EH (cell line): ENCODE data around the gene ART1.
"Not testable (repeated sequence)": the region's sequence is repeated elsewhere in the genome, so short reads cannot be mapped to it uniquely, and the experiment has no call there.

Source experiments
- DNase-seq: peaks from one replicate; pipeline ENCODE4 v3.0.0-alpha.2; 2015; ENCODE audit warnings: low read depth

The ART1 gene

DNA sequence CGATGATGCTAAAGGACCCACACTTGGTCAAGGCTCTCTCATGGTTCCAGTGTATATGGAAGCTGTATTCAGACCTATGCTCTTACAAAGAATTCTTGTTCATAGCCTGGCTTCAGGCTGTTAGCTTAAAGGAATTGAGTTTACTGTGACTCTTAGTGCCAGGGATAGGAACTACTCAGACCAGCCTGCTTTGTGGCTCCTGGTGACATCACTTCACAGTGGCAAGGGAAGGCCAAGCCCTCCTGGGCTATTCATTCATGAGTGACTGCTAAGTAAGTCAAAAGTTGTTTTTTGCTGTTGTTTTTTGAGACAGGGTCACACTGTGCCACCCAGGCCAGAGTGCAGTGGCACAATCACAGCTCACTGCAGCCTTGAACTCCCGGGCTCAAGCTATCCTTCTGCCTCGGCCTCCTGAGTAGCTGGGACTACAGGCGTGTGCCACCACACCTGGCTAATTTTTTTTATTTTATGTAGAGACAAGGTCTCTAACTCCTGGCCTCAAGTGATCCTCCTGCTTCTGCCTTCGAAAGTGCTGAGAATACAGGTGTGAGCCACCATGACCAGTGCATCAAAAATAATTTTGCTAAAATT, 12.8 kb upstream of the ART1 start:
- no peak for DNase-seq

DNA sequence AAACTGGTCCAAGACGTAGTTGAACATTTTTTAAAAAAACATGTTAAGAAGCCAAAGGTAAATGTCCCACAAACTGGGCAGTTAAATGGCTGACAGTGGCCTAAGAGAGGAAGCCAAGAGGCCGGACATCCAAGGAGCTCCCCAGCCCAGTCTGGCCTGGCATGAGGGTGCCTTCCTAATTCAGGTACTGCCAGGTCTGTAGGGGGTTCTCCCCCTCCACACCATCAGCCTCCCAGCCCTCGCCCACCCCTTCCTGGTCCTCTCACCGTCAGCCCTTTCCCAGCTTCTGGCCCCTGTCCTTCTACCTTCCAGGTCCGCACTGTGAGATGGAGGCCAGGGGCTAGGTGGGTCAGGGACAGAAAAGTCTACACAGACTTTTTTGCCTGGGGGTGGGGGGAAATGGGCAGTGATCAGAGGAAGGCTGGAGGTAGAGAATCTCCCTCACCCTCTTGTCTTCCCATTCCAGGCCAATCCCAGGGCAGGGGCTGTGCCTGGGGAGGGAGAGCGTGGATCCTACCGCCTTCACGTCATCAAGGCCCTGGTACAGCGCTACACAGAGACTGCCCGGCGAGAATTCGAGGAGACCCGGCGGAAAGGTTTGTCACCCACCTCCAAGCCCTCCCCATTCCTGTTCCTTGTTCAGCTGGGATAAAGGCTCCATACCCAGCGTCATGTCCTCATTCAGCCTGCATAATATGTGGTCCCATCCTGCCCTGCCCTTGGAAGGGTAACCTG, 9.1 kb upstream of the ART1 start:
- no peak for DNase-seq

DNA sequence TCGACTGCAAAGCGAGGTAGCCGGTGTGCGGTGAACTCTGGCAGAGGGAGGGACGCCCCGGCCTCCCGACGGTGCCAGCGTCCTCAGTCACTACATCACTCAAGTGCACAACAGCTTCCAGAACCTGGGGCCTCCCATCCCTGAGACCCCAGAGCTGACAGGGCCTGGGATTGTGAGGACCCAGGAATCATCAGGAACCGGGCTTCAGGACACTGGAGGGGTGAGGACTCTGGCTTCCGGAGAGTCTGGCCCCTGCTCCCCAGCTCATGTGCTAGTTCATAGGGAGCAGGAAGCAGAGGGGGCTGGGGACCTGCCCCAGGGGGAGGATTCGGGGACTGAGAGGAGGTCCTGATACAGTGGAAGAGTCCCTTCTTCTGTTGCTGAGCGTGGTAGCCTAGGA, 7.7 kb upstream of the ART1 start:
- no peak for DNase-seq

DNA sequence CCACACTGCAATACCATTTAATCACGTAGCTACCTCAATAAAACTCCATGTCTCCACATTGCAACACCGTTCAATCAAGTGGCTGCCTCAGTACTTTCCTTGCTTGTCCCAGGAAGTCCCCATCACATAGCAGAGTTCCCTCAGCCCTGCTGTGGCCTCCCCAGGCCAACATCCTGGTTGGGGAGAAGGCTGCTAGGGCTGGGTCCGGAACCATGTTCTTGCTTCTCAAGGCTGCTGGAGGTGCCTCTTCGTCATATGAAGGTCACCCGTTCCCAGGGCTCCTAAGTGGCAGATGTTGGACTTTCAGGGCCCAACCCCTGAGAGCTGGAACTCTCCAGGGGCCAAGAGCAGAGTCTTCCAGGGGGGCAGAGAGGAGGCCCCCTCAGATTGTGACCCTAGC, 6.4 kb upstream of the ART1 start:
- no peak for DNase-seq

DNA sequence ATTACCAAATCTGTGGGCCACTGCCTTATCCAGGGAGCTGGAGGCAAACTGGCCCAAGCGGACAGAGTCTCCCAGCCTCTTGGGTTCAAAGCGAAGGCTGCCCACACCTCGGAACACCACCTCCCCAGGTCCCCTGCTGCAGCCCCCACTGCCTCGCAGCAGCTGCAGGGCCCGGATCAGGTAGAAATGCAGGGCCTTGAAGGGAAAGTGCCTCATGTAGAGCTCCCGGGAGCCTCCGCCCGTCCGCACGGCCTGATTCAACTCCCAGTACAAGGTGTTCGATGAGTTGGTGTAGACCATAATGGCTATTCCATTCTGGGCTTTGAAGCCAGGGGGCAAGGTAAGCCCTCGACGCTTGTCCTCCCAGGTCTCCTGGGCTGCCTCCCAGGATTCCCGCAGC, 5.1 kb upstream of the ART1 start:
- DNase-seq = no peak

DNA sequence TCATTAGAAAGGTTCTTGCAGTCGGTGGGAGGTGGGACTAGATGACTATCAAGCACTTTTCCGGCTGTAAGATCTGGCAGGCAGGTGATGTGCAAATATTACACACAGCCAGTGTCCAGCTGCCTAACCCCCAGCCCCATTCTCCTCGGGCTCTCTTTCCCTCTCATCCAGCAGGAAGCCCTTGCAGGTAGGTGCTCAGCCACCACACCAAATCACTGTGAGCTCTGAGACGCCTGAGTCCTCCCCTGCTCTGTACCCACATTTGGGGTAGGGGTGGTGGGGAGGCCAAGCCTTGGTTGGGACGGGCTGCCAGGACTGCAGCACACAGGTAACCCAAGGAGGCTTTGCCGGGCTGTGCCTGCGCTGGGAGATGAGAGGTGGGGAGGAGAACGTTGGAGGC, 3.7 kb upstream of the ART1 start:
- DNase-seq = no peak

DNA sequence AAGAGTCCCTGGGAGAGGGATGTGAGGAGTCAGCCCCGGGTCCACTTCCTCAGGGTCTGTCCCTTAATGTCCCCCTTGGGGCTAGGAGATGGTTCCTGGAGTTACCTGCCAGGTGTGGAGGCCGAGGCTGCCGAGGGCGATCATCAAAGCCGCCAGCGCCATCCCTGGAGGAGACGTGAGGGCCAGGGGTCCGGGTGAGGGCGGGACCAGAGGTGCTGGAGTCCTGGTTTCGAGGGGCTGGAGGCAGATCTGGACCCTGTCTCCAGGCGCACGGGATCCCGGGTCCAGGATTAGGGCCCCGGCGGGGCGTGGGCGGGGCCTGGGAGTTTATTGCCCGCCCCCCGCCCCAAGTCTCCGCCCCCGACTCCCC, 3.2 kb upstream of the ART1 start, which contains the start of gene ART5:
TSS of gene ART5 (minus strand) at position 292 of the 370 bp plus-strand sequence. CDS start at position 162, 130 bp downstream.
- no peak for DNase-seq

DNA sequence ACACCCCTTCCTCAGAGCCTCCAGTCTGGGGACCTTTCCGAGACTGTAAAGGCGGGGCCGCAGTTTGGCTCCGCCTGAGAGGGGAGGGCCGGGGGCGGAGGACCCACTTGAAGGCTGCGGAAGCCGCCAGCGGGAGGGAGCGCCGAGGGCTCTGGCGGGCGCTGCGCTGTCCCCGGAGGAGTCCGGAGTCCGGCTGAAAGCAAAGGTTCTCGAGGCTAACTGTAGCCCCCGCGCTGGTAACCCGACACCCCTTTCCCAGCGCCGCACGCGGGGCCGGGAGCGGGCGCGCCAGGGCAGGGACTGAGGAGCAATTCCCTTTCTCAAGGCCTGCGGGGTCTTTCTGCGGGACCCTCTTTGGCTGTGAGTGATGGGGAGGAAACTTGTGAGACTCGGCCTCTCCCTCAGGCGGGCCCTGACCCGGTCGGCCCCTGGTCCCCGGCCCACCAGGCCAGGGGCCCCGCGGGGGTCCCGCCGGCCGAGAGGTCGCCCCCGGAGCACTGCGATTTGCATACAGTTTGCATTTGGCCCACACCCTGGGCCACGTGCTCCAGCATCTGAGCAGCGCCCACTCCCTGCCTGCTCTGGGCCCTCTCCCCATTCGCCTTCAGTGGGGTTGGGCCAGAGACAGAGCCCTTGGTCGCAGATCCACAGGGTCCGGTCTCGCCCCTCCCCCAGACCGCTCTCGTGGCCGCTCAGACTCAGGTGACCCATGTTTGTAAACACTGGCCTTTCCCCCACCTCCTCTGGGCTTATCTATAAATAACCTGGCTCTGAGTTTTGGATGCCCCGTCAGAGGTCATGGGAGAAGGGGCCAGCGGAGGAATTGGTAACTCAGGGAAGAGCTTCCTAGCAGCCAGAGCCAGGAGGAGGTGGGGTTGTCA, 2.6 kb upstream of the ART1 start:
- DNase-seq = peak; percentile 87

DNA sequence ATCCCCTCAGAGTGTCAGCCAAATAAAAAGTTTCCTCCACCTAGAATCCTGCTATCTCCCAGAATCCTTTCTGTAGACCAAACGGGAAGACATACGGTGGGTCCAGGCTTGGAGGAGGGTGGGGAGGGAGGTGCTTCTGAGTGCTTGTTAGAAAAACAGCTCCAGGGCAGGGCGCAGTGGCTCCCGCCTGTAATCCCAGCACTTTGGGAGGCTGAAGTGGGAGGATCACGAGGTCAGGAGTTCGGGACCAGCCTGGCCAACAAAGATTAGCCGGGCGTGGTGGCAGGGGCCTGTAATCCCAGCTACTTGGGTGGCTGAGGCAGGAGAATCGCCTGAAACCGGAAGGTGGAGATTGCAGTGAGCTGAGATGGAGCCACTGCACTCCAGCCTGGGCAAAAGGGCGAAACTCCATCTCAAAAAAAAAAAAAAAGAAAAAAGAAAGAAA, 1.8 kb upstream of the ART1 start:
- DNase-seq = peak; percentile 10

DNA sequence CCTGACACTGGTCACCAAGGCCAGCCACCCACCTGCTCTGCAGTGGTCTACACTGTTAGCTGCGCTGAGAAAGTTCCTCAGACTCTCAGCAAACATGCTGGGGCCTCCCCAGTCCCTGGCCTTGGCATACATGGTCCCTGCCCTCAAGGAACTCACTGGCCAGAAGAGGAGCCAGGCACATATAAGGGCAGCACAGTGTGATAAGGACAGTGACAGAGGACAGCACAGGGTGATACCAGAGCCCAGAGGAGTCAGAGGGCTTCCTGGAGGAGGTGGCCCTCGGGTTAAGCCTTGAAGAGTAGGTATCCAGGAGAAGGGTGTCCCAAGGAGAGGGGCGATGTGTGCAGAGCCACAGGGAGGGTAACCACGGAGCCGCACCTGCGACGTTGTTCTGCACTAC, 624 bp downstream of the ART1 start:
- DNase-seq = no peak

DNA sequence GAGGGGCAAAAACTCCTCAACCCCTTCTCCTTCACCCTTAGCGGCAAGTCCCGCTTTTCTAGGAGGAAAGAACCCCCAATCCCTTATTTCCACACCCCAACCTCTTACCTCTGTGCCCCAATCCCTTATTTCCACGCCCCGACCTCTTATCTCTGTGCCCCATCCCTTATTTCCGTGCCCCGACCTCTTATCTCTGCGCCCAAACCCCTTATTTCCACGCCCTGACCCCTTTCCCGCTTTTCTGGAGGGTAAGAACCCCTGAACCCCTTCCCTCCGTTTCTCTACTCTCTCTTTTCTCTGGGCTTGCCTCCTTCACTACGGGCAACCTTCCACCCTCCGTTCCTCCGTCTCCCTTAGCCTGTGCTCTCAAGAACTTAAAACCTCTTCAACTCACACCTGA, 3.9 kb downstream of the ART1 start:
- not testable (repeated sequence) for DNase-seq

DNA sequence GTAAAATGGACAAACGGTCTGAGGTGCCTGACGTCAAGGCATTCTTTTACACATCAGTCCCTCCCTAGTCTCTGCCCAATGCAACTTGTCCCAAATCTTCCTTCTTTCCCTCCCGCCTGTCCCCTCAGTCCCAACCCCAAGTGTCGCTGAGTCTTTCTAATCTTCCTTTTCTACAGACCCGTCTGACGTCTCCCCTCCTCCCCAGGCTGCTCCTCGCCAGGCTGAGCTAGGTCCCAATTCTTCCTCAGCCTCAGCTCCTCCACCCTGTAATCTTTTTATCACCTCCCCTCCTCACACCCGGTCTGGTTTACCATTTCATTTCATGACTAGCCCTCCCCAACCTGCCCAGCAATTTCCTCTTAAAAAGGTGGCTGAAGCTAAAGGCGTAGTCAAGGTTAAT, 4.4 kb downstream of the ART1 start:
- DNase-seq = not testable (repeated sequence)

DNA sequence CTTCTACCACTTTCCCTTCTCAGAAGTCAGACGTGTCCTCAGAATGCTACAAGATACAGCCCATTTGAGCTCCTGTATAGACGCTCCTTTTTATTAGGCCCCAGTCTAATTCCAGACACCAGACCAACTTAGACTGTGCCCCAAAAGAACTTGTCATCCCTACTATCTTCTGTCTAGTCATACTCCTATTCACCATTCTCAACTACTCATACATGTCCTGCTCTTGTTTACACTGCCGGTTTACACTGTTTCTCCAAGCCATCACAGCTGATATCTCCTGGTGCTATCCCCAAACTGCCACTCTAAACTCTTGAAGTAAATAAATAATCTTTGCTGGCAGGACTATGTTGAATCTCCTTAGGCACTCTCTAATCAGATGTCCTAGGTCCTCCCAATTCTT, 7.6 kb downstream of the ART1 start:
- DNase-seq = not testable (repeated sequence)

DNA sequence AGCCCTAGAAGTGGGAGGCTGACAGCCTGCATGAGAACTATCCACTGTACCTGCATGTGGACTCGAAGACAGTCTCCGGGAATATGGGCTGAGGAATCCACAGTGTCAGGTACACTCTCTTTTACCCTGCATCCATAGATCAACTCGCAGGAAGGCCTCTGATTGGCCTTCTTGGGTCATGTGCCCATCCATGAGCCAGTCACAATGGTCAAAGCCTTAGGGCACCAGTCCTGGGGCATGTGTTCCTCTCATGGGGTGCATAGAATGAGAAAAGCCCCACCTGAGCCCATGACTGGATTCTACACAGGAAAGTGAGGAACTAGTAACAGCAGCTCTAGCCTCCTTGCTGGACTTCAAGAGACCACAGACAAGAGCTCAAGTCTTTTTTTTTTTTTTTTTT, 10.6 kb downstream of the ART1 start:
- DNase-seq = no peak

DNA sequence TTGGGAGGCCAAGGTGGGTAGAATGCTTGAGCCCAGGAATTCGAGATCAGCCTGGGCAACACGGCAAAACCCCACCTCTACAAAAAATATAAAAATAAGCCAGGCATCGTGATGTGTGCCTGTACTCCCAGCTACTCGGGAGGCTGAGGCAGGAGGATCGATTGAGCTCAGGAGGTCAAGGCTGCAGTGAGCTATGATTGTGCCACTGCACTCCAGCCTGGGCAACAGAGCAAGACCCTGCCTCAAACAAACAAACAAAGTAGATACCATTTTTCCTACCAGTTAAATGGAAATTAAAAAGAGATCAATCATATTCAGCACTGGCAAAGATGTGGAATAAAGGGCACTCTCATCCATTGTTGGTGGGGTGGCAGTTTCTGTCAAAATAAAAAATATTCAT, 12.4 kb downstream of the ART1 start:
- not testable (repeated sequence) for DNase-seq

DNA sequence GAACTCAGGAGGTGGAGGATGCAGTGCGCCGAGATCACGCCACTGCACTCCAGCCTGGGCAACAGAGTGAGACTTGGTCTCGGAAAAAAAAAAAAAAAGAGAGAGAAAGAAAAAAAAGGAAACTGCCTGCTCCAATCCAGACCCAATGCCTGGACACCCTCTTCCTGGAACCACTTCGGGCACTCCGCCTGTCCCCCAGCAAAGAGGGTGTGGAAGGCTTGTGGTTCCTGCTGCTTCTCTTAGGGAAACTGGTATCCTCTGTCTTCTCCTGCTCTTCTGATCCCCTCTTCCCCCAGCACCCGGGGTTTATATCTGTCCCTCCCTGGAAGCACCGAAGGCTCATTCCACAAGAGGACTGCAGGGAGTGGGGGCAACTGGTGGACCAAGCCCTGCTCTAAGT, 13.3 kb downstream of the ART1 start:
- DNase-seq = no peak

DNA sequence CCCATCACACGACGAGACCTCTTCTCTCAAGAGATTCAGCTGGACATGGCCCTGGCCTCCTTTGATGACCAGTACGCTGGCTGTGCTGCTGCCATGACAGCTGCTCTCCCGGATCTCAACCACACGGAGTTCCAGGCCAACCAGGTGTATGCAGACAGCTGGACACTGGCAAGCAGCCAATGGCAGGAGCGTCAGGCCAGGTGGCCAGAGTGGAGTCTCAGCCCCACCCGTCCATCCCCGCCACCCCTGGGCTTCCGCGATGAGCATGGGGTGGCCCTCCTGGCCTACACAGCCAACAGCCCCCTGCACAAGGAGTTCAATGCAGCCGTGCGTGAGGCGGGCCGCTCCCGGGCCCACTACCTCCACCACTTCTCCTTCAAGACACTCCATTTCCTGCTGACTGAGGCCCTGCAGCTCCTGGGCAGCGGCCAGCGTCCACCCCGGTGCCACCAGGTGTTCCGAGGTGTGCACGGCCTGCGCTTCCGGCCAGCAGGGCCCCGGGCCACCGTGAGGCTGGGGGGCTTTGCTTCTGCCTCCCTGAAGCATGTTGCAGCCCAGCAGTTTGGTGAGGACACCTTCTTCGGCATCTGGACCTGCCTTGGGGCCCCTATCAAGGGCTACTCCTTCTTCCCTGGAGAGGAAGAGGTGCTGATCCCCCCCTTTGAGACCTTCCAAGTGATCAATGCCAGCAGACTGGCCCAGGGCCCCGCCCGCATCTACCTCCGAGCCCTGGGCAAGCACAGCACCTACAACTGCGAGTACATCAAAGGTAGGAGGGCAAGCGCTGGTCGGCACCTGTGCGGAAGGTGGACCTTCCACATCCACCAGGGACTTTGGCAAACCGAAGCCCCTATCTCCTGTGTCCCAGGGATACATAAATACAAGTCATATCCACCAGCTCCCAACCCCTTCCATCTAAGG, 14.9 kb downstream of the ART1 start:
- no peak for DNase-seq

DNA sequence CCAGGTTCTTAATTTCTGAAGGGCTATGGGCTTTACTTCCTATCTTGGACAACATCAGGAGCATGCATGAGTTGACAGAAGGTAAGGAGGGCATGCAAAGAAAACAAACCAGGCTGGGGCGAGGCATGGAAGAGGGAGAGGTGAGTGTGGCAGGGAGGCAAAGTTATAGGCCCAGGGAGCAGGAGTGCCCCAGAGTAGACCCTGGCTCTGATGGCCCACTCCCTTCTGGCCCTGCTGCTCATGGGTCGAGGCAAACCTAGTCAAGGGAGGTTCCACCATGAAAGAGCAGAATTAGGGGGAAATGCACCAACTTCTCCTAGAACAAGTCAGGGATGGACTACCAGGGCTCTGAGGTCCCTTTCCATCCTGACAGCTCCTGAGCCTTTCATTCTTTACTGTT, 16.0 kb downstream of the ART1 start:
- no peak for DNase-seq

DNA sequence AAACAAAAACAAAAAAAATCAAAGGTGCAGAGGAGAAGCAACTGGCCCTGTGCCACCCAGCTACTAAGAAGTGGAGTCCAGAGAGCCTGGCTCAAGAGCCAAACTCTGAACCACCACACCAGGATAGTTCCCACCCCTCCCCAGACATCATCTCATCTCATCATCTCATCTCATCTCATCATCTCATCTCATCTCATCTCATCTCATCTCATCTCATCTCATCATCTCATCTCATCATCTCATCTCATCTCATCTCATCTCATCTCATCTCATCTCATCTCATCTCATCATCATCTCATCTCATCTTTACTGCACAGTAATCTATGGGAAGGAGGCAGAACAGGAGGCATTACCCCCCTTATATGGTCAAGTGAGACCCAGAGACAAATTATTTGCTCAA, 17.9 kb downstream of the ART1 start:
- no peak for DNase-seq

DNA sequence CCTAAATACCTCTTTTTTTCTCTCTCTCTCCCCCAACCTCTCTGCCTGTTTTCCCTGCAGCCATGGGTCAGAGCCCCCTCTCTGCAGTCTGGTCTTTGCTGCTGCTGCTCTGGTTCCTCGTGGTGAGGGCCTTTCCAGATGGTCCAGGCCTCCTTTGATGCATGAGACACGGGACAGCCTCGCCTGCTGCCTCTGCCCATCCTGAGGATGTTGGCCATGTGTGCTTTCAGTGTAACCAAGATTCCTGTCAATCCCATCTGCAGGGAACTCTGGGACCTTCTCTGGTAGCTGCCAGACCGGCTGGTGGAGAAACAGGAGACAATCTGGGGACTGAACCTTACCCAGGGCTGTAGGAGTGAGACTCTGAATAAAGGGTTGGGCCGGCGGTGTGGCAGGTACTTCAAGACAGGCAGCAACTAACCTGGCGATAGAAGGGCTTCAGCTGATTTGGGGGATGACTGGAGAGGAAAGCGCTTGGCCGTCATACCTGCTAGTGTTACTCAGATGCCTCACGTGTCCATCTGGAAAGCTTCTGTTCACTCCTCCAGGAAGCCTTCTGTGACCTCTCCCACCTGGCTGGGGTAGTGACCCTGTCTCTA, 19.2 kb downstream of the ART1 start:
- DNase-seq = no peak

DNA sequence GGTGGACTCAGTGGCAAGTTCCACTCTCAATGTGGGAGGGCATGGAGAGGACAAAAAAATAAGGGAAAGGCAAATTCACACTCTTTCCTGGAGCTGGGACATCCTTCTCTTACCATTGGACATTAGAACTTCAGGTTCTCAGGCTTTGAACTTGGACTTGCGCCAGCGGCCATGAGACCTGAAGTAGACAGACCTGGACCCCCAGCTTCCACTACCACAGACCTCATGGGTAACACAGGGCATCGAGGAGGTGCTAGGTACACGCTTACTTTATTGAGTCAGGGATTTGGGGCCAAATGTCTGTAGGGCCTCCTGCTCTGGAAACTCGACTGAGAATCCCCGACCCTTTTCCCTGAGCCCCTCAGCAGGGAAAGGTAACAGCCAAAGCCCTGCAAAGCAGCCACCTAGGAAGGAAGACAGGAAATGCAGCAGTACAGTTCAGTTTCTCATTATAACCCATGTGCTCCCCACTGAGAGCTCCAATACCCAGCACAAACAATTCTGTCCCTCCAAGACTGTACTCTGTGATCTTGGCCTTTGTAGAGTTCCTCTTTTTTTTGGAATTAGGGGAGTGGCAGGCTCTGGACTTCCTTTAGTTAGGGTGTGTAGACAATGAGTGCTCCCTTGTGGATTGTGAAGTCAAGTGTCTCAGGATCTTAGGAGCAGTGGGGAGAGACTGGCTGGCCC, 20.6 kb downstream of the ART1 start:
- no peak for DNase-seq
